NCI-H1105 (cell line): ENCODE results near the gene CAPN8.

Experiments
- DNase-seq: peaks from one replicate; lab custom pipeline; 2025; lab: John Stamatoyannopoulos, UW

Gene CAPN8

DNA sequence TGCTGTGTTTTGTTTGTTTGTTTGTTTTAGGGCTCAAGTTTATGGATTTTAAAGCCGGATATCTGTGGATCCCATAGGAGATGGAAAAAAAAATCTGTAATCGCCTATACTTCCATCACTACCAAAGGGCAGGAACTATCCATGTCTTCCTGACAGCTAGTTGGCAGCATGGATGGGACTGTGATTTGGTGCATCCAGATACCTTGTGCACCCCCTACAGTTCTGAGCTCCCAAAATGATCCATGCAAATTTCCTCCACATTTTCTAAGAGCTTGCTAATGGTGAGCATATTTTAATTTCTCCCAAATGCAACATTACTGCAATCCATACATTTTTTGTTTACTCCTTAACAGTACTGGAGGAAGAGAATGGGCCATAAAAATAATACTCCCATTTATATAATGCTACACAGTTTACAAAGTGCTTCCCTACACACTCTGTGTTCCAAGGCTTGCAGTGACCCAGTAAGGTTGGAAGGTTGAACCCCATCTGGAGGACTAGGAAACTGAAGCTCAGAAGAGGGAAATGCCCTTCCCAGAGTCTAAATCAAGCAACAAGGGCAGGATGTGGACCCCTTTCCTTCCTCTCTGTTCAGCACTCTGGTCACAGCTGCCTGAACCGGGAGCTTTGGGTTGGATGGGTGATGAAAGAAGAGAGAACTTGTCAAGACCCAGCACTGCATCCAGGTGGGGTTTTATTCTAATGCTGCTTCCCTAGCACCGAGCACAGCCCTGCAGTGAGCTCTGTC, 48.0 kb downstream of the CAPN8 start:
- DNase-seq: no peak

DNA sequence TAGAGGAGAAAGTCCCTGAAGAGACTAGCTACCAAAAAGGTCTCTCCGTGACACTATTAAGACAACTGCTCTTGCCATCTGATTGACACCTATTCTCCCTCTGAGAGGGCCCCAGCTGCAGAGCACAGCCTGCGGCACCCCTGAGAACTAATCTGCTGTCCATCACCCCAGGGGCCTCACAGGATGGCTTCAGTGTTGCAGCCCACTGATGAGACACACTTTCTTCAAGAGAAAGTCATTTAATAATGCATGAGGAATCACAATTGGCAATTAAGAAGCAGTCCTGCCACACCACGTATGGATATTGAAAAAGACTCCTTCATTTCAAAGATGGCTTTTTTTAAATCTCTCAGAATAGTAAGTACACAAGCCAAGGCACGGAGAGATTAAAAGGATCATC, 48.9 kb downstream of the CAPN8 start:
- no peak for DNase-seq

DNA sequence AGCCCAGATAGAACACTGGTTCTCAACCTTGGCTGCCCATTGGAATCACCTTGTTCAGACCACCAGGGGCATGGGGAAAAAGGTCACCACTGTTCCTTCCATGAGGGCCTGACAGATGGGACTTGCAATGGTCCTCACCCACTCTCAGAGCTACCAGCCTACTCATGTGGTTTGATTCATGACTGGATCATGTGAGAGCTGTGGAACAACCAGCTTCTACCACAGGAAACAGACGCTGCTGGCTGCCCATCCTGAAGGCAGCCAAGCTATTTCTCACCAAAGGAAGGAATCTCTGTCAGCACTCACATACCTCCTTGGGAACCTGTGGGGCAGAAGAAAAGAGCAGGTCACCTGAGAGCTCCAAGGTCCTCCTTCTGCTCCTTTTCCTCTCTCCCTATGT, 53.6 kb downstream of the CAPN8 start:
- DNase-seq: no peak

DNA sequence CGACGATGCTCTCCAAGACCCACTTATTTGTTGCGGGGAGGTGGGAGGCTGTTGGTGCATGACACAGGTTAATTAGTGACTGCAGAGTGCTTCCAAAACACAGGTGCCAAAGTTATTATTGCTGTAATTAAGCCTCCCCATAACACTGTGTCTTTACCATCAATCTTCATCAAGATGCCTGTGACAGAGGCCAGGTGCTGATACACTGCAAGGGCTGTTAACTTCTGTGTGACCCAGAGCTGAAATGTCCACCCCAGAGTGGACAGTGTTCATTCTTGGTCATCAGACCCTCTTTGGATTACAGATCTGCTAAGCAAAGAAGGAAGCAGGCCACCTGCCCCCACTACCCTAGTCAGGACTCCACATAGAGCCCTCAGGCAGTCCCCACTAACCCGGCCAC, 55.5 kb downstream of the CAPN8 start:
- peak; percentile 40 for DNase-seq

DNA sequence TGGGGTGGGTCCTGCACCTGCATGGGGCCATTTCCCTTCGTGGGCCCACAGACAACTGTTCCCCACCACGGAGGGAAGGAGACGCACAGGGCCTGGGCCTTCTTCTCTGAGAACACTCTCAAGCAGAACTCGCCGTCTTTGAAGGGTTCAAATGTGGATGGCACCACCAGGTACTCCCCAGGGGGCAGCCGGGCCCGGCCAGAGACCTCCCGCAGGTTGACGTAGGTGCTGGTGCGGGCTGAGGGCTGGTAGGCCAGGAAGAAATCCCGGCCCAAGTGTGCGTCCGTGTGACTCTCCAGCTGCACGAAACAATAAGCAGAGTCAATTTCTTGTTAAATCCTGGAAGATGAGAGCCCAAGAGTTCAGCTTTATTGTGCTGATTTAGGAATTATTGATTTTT, 56.4 kb downstream of the CAPN8 start:
- no peak for DNase-seq

DNA sequence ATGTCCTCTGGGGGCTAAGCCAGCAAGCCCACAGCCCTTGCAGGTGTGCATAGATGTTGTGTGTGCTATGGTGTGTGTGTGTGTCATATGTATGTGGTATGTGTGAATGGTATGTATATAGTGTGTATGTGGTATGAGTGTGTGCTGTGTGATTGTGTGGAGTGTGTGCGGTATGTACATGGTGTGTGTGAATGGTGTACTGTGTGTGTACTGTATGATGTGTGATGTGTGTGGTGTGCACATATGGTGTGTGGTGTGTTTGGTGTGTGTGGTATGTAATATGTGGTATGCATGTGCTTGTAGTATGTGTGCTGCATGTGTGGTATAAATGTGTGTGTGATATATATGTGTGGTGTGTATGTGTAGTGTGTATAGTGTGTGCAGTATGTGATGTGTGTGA, 107.0 kb downstream of the CAPN8 start:
- DNase-seq: no peak

DNA sequence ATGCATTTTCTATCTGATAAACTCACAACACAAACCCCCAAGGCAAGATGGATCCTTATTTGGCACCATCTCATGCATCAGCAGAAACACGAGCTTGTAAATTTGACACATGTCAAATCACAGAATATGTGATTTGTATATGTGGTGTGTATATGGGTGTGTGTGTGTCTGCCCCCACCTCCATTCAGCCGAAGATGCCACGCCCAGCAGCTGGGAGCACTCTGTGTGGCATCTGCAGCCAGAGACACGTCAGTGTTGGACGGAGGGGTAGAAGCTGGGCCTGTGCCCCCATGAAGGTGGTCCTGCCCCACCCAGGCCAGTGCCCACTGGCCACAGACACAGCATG, 108.4 kb downstream of the CAPN8 start:
- DNase-seq: no peak

DNA sequence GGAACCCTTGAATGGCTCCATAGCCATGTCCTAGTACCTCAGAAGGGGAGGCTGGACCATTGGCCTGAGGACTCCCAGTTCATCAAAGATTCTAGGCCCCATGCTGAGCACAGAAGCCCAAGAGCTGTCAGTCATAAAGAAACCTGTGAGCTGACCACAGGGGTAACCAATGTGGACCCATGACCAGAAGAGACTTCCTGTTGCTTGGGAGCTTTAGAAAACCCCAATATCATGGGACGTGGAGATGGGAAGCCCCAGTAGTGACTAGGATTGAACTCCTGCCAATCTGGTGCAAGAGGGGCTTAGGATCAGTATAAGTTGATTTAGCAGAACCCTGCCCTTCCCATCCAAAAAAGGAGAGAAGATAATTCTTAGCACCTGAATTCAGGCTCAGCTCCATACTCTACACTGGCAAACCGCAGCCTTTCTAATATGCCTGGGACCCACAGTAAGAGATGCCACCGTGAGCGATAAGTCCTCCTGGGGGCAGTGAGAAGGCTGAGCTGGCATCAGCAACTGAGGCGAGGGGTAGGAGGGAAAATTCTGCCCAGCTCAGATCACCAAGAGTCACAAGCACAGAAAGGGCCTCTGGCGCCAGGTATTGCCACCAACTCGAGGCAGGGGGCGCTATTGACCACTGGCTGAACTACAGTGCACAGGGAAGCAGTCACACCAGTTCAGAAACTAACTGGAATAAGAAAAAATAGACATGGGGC, 108.9 kb downstream of the CAPN8 start:
- no peak for DNase-seq

DNA sequence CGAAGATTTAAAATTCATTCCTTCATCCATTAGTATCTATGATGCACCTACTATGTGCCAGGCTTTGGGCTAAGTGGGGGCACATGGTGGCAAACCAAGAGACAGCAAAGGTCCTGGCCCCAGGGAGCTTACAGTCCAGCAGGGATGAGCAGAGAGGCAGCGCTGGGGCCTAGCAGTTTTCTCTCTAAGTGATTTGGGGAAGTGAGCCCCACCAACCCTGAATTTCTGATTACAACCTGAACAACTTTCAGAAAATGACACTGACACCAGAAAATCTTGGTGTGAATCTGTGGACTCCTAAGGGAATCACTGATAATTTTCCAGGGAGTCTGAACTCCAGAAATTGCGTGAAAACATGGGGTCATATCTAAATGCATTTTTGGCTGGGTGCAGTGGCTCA, 111.5 kb downstream of the CAPN8 start:
- DNase-seq: no peak

DNA sequence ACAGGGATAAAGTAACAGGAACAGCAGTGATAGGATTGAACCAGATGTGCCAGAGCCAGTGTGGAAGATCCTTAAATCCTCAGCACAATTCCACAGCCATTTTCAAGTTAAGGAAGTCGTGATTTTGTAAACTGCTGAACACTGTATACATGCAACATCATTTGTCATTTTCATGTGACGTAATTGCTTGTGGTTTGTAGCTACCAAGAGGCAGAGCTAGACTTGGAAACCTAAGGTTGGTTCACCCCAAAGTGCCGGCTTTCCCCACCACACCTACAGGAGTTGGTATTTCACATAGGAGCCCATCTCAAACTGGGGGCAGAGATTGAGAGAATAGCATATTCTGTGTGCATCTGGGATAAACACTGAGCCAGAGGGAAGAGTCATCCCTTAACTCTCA, 113.9 kb downstream of the CAPN8 start:
- DNase-seq: no peak

DNA sequence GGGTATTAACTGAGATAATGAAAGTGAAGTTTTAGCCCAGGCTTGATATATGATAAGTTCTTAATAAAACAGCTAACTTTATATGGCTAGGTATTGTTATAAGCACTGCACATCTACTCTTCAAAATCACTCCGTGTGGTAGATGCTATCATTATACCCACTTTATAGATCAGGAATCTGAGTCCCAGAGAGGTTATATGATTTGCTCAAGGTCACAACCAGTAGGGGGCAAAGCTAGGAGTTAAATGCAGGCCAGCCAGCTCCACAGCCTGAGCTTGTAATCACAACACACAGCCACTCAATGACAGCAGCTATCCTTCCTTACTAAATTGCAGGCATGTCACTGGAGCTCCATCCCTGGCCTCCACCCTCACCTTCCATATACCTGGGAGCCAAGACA, 115.8 kb downstream of the CAPN8 start:
- DNase-seq: no peak

DNA sequence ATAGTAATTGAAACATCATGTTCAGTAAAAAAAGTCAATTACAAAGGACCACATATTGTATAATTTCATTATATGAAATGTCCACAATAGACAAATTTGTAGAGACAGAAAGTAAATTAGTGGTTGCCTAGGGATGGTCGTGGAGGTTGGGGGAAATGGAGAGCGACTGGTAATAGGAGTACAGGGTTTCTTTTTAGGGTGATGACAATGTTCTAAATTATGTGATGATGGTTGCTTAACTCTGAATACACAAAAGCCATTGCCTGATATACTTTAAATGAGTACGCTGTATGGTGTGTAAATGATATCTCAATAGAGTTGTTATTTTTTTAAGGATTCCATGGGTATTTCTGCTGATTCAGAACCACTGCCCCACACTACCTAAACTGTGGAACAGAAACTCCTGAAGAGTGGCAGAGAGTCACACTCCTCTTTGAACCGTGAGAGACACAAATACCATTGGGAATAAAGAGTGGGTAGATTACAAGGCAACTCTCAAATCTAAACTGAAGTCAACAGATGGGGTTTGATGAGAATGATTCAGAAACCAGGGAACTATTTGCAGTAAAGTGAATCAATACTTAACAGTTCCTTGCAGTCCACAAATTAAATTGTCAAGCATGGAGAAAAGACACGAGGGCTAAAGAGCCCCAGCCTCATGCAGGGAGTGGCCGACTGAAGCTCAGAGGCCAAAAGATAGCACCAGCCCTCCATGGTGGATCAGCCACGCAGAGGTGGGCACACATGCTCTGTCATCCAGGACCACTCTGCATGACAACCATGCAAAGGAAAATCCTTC, 118.0 kb downstream of the CAPN8 start:
- no peak for DNase-seq

DNA sequence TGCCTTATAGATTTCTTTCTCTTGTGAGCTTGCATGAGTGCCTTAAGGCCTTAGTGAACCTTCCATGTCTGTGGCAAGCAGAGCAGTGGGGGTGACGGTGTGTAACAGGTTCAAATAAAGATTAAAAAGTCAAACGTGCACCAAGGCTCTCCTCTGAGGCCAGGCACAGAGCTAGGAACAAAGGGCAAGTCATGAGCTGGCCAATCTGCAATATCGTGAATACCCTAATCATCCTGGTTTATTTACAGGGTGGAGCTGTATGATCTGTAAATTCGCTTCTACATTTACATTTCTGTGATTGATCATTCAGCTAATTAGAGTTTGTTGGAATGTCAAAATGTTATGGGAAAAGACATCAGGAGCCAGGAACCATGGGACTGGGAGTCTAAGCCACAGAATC, 120.2 kb downstream of the CAPN8 start:
- DNase-seq: no peak

DNA sequence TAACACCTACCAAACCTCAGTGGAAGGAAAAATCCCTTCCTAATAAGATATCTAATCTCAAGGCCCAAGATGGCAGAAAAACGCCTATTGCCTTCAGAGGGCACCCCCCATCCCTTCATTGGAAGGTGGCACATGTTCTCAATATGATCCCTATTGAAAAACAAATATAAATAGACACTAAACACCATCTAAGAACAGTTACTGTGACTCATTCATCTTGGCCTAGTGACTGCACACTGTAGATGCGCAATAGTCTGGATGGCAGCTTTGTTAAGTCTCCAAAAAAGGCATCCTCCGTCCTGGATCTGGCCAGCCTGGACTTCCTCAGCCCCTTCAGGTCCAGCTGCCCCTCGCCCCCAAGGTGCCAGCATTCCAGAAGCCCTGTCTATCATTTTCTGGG, 121.9 kb downstream of the CAPN8 start:
- DNase-seq: no peak

DNA sequence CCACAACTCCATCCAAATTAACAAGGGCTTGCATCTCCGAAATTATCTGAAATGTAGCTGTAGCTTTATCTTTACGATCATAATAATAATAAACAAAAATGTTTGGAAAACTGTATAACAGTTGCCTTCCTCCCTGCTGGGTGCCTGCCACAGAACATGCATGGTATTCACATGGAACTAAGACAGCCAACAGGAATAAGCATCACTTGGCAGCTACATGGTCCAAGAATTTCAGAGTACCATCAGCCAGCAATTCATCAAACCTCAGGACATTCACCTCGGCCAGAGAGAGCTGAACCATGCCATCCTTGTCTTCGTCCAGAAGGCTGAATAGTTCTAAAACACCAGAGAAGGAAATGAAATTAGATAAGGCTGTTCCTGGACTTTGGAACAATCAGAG, 122.7 kb downstream of the CAPN8 start:
- no peak for DNase-seq

DNA sequence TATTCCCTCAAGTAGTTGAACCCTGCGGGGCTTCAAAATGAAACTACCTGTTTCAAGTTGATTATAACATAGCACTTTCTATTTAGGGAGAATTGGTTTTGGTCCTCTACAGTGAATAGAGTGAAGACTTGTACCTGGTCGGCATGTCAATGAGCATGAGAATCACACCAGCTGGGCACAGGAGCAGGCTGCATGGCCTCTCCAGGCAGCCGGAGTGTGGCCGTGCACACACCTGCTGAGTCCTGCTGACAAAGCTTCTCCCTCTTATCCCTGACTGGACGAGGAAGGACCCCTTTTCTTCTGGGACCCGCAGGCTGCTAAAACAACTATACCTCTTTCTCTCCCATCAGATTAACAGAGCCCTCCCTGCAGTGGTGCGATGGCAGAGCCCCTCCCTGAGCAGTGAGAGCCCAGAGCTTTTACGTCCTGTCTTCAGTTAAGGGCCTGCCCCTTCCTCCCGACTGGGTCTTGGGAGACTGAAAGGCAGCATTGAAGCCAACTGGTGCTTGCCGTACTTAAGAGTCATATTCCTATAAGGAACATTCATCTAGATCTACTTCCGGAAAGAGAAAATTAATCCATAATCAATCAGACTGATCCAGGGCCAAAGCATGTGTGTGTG, 124.9 kb downstream of the CAPN8 start:
- no peak for DNase-seq

DNA sequence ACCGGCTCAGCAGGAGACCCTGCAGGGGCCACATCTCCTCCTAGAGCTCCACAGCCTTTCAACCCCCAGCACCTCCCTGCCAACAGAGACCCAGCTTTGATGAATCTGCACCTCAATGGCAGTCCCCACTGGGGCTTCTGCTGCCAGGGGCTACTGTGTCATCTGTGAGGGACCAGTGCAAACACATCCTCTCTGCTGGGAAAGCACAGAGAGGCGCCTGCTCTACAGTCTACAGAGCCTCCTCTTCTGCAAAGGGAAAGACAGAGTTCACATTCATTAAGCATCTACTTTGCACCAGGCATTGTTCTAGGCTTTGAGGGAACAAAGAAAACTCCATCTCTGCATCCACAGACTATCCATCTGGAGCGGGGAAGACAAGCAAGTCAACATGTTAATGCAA, 125.8 kb downstream of the CAPN8 start:
- DNase-seq: no peak

DNA sequence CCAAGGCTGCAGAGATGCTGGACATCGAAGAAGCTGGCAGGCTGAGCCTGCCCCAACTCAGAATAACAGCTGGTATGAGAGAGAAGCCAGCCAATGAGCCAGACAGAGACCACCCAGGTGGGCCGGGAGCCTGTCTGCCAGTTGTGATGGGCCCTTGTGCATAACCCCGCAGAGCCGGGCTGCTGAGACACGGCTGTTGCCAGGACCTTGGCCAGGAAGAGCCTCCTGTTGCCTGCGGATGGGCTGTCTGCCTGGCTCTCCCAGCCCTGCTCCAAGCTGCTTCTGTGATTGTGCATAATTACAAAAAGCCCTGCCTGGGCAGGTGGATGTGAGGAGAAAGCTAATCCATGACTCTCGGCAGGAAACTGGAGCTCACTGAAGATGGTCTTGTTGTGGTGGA, 126.5 kb downstream of the CAPN8 start:
- DNase-seq: no peak

DNA sequence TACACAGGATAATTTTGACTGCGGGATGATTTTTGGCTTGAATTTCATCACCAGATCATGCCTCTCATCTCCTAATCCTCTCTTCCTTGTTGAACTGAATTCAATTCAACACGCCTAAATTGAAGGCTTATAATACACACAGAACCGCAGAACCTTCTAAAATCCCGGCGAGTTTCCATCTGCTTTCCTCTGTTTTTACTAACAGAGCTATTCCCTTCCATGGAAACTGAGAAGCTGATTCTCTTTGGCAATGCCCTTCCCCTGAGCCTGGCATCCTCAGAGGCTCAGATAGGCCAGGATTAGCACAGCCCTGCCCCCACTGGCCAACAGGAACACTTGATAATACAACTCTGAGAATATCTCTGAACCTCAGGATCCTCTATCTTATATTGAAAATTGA, 130.2 kb downstream of the CAPN8 start:
- DNase-seq: no peak

DNA sequence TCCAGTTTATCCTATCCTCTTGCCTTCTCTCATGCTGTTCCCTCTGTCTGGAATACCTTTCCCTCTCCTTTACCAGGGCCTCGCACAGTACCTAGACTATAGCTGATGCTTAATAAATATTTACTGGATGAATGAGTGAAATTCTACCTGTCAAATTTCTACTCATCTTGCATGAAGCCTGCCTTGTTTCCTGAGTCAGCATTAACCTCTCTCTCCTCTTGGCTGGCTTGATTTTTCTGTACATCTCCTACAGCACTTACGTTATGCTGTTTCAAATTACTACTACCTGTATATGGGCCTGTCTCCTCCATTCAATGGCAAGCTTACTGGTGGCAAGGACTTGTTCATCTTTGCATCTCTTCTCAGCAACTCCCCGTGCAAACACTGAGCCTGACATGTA, 130.8 kb downstream of the CAPN8 start:
- no peak for DNase-seq

DNA sequence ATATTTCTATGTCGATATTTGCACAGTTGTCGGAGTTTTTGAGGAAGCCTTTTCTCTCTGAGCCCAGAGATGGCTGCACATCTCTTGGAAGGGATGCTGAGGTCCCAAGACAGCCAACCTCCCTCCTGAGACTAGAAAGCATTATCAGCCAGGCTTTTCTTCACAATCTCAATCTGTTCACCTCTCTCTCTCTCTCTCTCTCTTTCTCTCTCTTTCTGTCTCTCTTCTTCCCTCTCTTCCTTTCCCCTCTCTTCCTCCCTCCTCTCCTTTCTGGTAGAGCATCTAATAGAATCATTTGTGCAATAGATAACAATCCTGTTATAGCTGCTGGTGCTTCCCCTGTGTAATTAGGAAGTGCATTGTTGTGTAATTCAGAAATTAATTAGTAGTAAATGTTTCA, 131.8 kb downstream of the CAPN8 start:
- DNase-seq: no peak

DNA sequence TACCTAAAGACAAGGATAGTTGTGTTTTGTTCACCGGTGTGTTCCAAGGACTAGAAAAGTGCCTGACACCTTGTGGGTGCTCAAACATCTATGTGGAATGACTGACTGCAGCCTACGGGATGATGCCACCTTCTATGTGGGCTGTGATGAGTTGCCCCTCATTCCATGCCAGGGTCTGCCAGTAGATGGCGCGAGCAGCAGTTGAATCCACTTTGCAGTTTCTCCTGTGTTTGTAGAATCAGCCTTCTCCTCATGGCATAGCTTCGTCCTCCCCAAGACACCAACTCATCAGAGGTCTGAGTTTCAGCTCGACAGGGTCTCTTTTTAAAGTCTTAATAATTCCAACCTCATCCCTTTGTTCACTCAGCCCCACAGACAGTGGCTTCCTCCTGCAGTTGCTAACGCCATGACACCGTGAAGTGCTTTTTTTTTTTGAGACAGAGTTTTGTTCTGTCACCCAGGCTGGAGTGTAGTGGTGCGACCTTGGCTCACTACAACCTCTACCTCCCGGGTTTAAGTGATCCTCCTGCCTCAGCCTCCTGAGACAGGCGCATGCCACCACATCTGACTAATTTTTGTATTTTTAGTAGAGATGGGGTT, 133.7 kb downstream of the CAPN8 start:
- DNase-seq: peak; percentile 7
